Naive B cell (primary cell): ENCODE data around the gene KRTAP3-3. TPM values are rescaled to one million over a fixed set of nuclear protein-coding genes. Genes with fewer than 3 reads are reported as not detected.
A peak's percentile ranks its signal among the peaks of the same experiment; 100 is the strongest.

Source experiments
- ATAC-seq, 2 donors: fragments of 150-1000 bp; cut with Tn5 transposase; 2 replicates each; pipeline ENCODE4 v1.10.0; 2021; ENCODE audit warnings: low read depth in 2 of 2, mild to moderate bottlenecking in 2 of 2, moderate library complexity in 2 of 2
- DNase-seq: peaks from one replicate; pipeline ENCODE4 v3.0.0; 2022
- H3K27ac Mint-ChIP-seq, 6 donors: one replicate each; pipeline ENCODE4 v1.8.0; 2020 to 2022; ENCODE audit warnings: mild to moderate bottlenecking in 6 of 6, mixed read lengths in 6 of 6, moderate library complexity in 5 of 6, inconsistent platforms in 2 of 6
- H3K27me3 Mint-ChIP-seq, 3 donors: one replicate each; pipeline ENCODE4 v1.8.0; 2021 to 2022; ENCODE audit warnings: mixed read lengths in 3 of 3, mild to moderate bottlenecking in 1 of 3
- H3K36me3 Mint-ChIP-seq, 2 donors: one replicate each; pipeline ENCODE4 v1.8.0; 2020 to 2022; ENCODE audit warnings: mixed read lengths in 2 of 2, inconsistent platforms in 1 of 2, mild to moderate bottlenecking in 1 of 2
- H3K4me1 Mint-ChIP-seq, 3 donors: one replicate each; pipeline ENCODE4 v1.8.0; 2020 to 2022; ENCODE audit warnings: mixed read lengths in 3 of 3, inconsistent platforms in 1 of 3, mild to moderate bottlenecking in 1 of 3, moderate library complexity in 1 of 3
- H3K4me3 Mint-ChIP-seq, 8 donors: one replicate each; pipeline ENCODE4 v1.8.0; 2020 to 2022; ENCODE audit warnings: mild to moderate bottlenecking in 8 of 8, mixed read lengths in 8 of 8, moderate library complexity in 8 of 8, inconsistent platforms in 2 of 8
- H3K9me3 Mint-ChIP-seq, 7 donors: one replicate each; pipeline ENCODE4 v1.8.0; 2020 to 2022; ENCODE audit warnings: mixed read lengths in 7 of 7, mild to moderate bottlenecking in 5 of 7, inconsistent platforms in 2 of 7, moderate library complexity in 1 of 7
- polyA plus RNA-seq, 6 donors: library from polyadenylated mRNA; unstranded; fragments of 300-500 nt; fragmentation: Illumina TruSeq; gene quantifications; one replicate each; pipeline ENCODE4 v1.2.3, GENCODE V29; 2021; ENCODE audit warnings: low read depth in 6 of 6

KRTAP3-3 gene
- polyA plus RNA-seq, 6 donors from 2014 or later, result not detected

GRCh38 chr17:40997361-40997760 is 3.4 kb upstream of the KRTAP3-3 start:
- Mint-ChIP-seq H3K27me3 (peaks cover 42 to 70% (median 56%) of the 10 kb centered on the region in 3 donors), H3K36me3 (no peaks in the 10 kb centered on the region), H3K9me3 (peaks cover 0 to 3% (median 0%) of the 10 kb centered on the region in 7 donors), H3K27ac (no peak overlapping the region), H3K4me1 (no peaks in the 10 kb centered on the region), H3K4me3 (no peak overlapping the region)
- no peak for DNase-seq
- ATAC-seq, result no peak

- DNase-seq (no peak), ATAC-seq (no peak)
- Mint-ChIP-seq H3K27ac (no peak overlapping the region), H3K4me3 (no peak overlapping the region), H3K9me3 (peaks cover 0 to 3% (median 0%) of the 10 kb centered on the region in 7 donors), H3K4me1 (no peaks in the 10 kb centered on the region), H3K36me3 (no peaks in the 10 kb centered on the region), H3K27me3 (peaks cover 37 to 70% (median 62%) of the 10 kb centered on the region in 3 donors)
Measured at GRCh38 chr17:40996829-40997228, 2.9 kb upstream of the KRTAP3-3 start.

- no peak overlapping the region for H3K4me3 Mint-ChIP-seq
- peaks cover 0 to 8% (median 0%) of the 10 kb centered on the region in 7 donors for H3K9me3 Mint-ChIP-seq
- ATAC-seq (no peak), DNase-seq (no peak)
- no peaks in the 10 kb centered on the region for H3K36me3 Mint-ChIP-seq
- no peaks in the 10 kb centered on the region for H3K4me1 Mint-ChIP-seq
- H3K27me3 Mint-ChIP-seq, result peaks cover 35 to 61% (median 56%) of the 10 kb centered on the region in 3 donors
- no peak overlapping the region for H3K27ac Mint-ChIP-seq
Measured at GRCh38 chr17:40995116-40995515, 1.2 kb upstream of the KRTAP3-3 start.

- peaks cover 35 to 46% (median 42%) of the 10 kb centered on the region in 3 donors for H3K27me3 Mint-ChIP-seq
- H3K36me3 Mint-ChIP-seq, result no peaks in the 10 kb centered on the region
- H3K4me1 Mint-ChIP-seq, result no peaks in the 10 kb centered on the region
- no peak for ATAC-seq
- no peak overlapping the region for H3K27ac Mint-ChIP-seq
- no peak overlapping the region for H3K4me3 Mint-ChIP-seq
- peaks cover 0 to 5% (median 0%) of the 10 kb centered on the region in 7 donors for H3K9me3 Mint-ChIP-seq
- no peak for DNase-seq
Measured at GRCh38 chr17:40993084-40993483, 880 bp downstream of the KRTAP3-3 start.

- H3K4me1 Mint-ChIP-seq, result peaks cover 2 to 3% (median 3%) of the 10 kb centered on the region in 3 donors
- H3K4me3 Mint-ChIP-seq, result no peak overlapping the region
- DNase-seq (no peak), ATAC-seq (no peak)
- H3K27me3 Mint-ChIP-seq, result peaks cover 36 to 42% (median 41%) of the 10 kb centered on the region in 3 donors
- no peaks in the 10 kb centered on the region for H3K36me3 Mint-ChIP-seq
- no peak overlapping the region for H3K27ac Mint-ChIP-seq
- H3K9me3 Mint-ChIP-seq, result peaks cover 0 to 5% (median 0%) of the 10 kb centered on the region in 7 donors
Measured at GRCh38 chr17:40992666-40993065, 1.3 kb downstream of the KRTAP3-3 start.

GRCh38 chr17:40986920-40987319 is 7.0 kb downstream of the KRTAP3-3 start:
- peaks cover 19 to 33% (median 24%) of the 10 kb centered on the region in 3 donors for H3K27me3 Mint-ChIP-seq
- H3K36me3 Mint-ChIP-seq, result no peaks in the 10 kb centered on the region
- peaks cover 5 to 11% (median 7%) of the 10 kb centered on the region in 3 donors for H3K4me1 Mint-ChIP-seq
- H3K4me3 Mint-ChIP-seq, result no peak overlapping the region
- no peak overlapping the region for H3K27ac Mint-ChIP-seq
- DNase-seq (no peak), ATAC-seq (no peak)
- peaks cover 0 to 5% (median 0%) of the 10 kb centered on the region in 7 donors for H3K9me3 Mint-ChIP-seq

GRCh38 chr17:40984226-40984625 is 9.7 kb downstream of the KRTAP3-3 start, which contains the start of gene KRT40:
Gene KRT40 (minus strand): TSS chr17:40984326. CDS start chr17:40984273, 53 bp downstream.
- no peak for DNase-seq
- peaks cover 5 to 11% (median 7%) of the 10 kb centered on the region in 3 donors for H3K4me1 Mint-ChIP-seq
- peak within 1 kb of the TSS in 1 of 6 donors; percentile 29 for H3K27ac Mint-ChIP-seq
- H3K4me3 Mint-ChIP-seq, result no peak within 1 kb of the TSS
- H3K27me3 Mint-ChIP-seq, result peaks cover 19 to 41% (median 28%) of the 10 kb centered on the region in 3 donors
- no peak for ATAC-seq
- no peaks in the 10 kb centered on the region for H3K36me3 Mint-ChIP-seq
- H3K9me3 Mint-ChIP-seq, result no peaks in the 10 kb centered on the region

- Mint-ChIP-seq H3K36me3 (no peaks in the 10 kb centered on the region), H3K4me1 (no peaks in the 10 kb centered on the region)
Measured at GRCh38 chr17:40981115-40981514, 12.8 kb downstream of the KRTAP3-3 start.

GRCh38 chr17:40980596-40980995 is 13.4 kb downstream of the KRTAP3-3 start:
- DNase-seq (no peak), ATAC-seq (no peak)
- H3K4me3 Mint-ChIP-seq, result no peak overlapping the region
- H3K27ac Mint-ChIP-seq, result no peak overlapping the region
- peaks cover 24 to 39% (median 29%) of the 10 kb centered on the region in 3 donors for H3K27me3 Mint-ChIP-seq
- no peaks in the 10 kb centered on the region for H3K36me3 Mint-ChIP-seq
- H3K4me1 Mint-ChIP-seq, result no peaks in the 10 kb centered on the region
- H3K9me3 Mint-ChIP-seq, result no peaks in the 10 kb centered on the region

More at GRCh38 chr17:40981115-40981514, 12.8 kb downstream of the KRTAP3-3 start:
- no peak for DNase-seq
- Mint-ChIP-seq H3K9me3 (no peaks in the 10 kb centered on the region), H3K27ac (no peak overlapping the region), H3K4me3 (no peak overlapping the region), H3K27me3 (peaks cover 21 to 38% (median 34%) of the 10 kb centered on the region in 3 donors)
- no peak for ATAC-seq

GRCh38 chr17:40980117-40980516 is 13.8 kb downstream of the KRTAP3-3 start:
- ATAC-seq (no peak), DNase-seq (no peak)
- H3K4me1 Mint-ChIP-seq, result no peaks in the 10 kb centered on the region
- H3K27me3 Mint-ChIP-seq, result peaks cover 28 to 39% (median 33%) of the 10 kb centered on the region in 3 donors
- H3K4me3 Mint-ChIP-seq, result no peak overlapping the region
- H3K27ac Mint-ChIP-seq, result no peak overlapping the region
- no peaks in the 10 kb centered on the region for H3K36me3 Mint-ChIP-seq
- no peaks in the 10 kb centered on the region for H3K9me3 Mint-ChIP-seq

GRCh38 chr17:40978575-40979151 is 15.3 kb downstream of the KRTAP3-3 start:
- Mint-ChIP-seq H3K36me3 (no peaks in the 10 kb centered on the region), H3K27ac (no peak overlapping the region), H3K9me3 (no peaks in the 10 kb centered on the region), H3K27me3 (peaks cover 32 to 37% (median 33%) of the 10 kb centered on the region in 3 donors), H3K4me3 (no peak overlapping the region), H3K4me1 (no peaks in the 10 kb centered on the region)
- DNase-seq (no peak), ATAC-seq (no peak)

- no peaks in the 10 kb centered on the region for H3K9me3 Mint-ChIP-seq
- peaks cover 25 to 34% (median 31%) of the 10 kb centered on the region in 3 donors for H3K27me3 Mint-ChIP-seq
- no peaks in the 10 kb centered on the region for H3K4me1 Mint-ChIP-seq
- H3K27ac Mint-ChIP-seq, result no peak overlapping the region
- no peaks in the 10 kb centered on the region for H3K36me3 Mint-ChIP-seq
- ATAC-seq (no peak), DNase-seq (no peak)
- no peak overlapping the region for H3K4me3 Mint-ChIP-seq
Measured at GRCh38 chr17:40975516-40975915, 18.4 kb downstream of the KRTAP3-3 start.

- H3K4me1 Mint-ChIP-seq, result no peaks in the 10 kb centered on the region
- DNase-seq (no peak), ATAC-seq (no peak)
- H3K27me3 Mint-ChIP-seq, result peaks cover 20 to 31% (median 25%) of the 10 kb centered on the region in 3 donors
- no peaks in the 10 kb centered on the region for H3K36me3 Mint-ChIP-seq
- no peaks in the 10 kb centered on the region for H3K9me3 Mint-ChIP-seq
- H3K27ac Mint-ChIP-seq, result no peak overlapping the region
- H3K4me3 Mint-ChIP-seq, result no peak overlapping the region
Measured at GRCh38 chr17:40974366-40974765, 19.6 kb downstream of the KRTAP3-3 start.

GRCh38 chr17:40967582-40967981 is 26.4 kb downstream of the KRTAP3-3 start:
- no peak for ATAC-seq
- no peak overlapping the region for H3K4me3 Mint-ChIP-seq
- peaks cover 0 to 7% (median 2%) of the 10 kb centered on the region in 7 donors for H3K9me3 Mint-ChIP-seq
- H3K27me3 Mint-ChIP-seq, result peaks cover 0 to 34% (median 14%) of the 10 kb centered on the region in 3 donors
- no peak overlapping the region for H3K27ac Mint-ChIP-seq
- DNase-seq, result no peak
- no peaks in the 10 kb centered on the region for H3K36me3 Mint-ChIP-seq
- H3K4me1 Mint-ChIP-seq, result peaks cover 0 to 3% (median 0%) of the 10 kb centered on the region in 3 donors
